Breast epithelium (tissue), 3 donors: ENCODE measurements around the gene PYROXD2.

Experiments used
- POLR2A ChIP-seq: fragments of 450-650 bp; IDR thresholded peaks from one replicate; pipeline ENCODE4 v1.6.1; 2016; ENCODE audit warnings: antibody characterized with exemption, mild to moderate bottlenecking, moderate library complexity
- POLR2AphosphoS5 ChIP-seq, 3 donors: sonication (generic); formaldehyde crosslinking; IDR thresholded peaks; one replicate each; pipeline ENCODE4 v1.6.1; 2017; ENCODE audit warnings: antibody characterized with exemption in 3 of 3
- TF ChIP-seq, protein P1 (sequence below), 3 donors: fragments of 450-650 bp; IDR thresholded peaks; one replicate each; pipeline ENCODE4 v1.5.1; 2016 to 2017; ENCODE audit warnings: antibody characterized with exemption in 3 of 3, mild to moderate bottlenecking in 3 of 3, moderate library complexity in 3 of 3

DNA sequence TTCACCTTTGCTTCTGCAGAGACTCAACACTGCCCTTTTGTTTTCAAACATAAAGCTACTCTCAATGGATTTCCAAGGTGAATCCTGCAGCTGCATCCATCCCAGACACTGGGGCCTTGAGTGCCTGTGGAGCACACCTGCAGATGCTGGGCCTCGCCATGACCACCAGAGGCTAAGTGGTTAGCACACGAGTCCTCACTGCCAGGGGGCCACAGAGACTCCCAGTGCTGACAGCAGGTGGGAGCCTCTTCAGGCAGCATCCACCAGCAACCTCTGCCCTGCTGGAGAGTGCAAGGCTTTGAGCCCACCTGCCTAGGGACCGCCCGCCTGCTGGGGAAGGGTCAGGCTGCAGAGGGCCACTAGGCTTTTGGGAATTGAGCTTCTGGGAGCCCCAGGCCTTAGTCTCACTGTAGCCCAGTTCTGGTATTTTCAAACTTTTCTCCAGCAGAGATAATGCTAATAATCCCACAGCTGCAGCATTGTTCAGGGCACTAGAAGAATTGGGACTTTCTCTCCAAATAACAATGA is 41.1 kb upstream of the PYROXD2 start:
- TF ChIP-seq, protein P1, sequence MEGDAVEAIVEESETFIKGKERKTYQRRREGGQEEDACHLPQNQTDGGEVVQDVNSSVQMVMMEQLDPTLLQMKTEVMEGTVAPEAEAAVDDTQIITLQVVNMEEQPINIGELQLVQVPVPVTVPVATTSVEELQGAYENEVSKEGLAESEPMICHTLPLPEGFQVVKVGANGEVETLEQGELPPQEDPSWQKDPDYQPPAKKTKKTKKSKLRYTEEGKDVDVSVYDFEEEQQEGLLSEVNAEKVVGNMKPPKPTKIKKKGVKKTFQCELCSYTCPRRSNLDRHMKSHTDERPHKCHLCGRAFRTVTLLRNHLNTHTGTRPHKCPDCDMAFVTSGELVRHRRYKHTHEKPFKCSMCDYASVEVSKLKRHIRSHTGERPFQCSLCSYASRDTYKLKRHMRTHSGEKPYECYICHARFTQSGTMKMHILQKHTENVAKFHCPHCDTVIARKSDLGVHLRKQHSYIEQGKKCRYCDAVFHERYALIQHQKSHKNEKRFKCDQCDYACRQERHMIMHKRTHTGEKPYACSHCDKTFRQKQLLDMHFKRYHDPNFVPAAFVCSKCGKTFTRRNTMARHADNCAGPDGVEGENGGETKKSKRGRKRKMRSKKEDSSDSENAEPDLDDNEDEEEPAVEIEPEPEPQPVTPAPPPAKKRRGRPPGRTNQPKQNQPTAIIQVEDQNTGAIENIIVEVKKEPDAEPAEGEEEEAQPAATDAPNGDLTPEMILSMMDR (IDR thresholded peaks at IDR 0.05), result no peak
- TF ChIP-seq POLR2A (no peak), POLR2AphosphoS5 (IDR thresholded peaks at IDR 0.05) (no peak)
